NCI-H460 (cell line): ENCODE data around the gene VMAC. TPM values are rescaled to one million over a fixed set of nuclear protein-coding genes. Genes with fewer than 3 reads are reported as not detected.

Experiments used
- DNase-seq: peaks from one replicate; pipeline ENCODE4 v3.0.0-alpha.2; 2016; ENCODE audit warnings: low read depth; ENCODE audit errors: extremely low read depth
- total RNA-seq: library from RNA; depleted of rRNA; stranded (reverse); fragments of >200 nt; shearing (Covaris generic); gene quantifications from 2 replicates; pipeline ENCODE4 v1.2.3, GENCODE V29; 2014

VMAC gene
- total RNA-seq, 1 experiment from 2014 or later: 3.7 TPM

- no peak for DNase-seq
These were observed 22.2 kb downstream of the VMAC start for GRCh38 chr19:5926641-5927440.

- DNase-seq: no peak
These were observed 22.8 kb downstream of the VMAC start for GRCh38 chr19:5927441-5927821.

GRCh38 chr19:5929179-5929578 lies 24.5 kb downstream of the VMAC start:
- no peak for DNase-seq

GRCh38 chr19:5929625-5930024 lies 25.0 kb downstream of the VMAC start:
- DNase-seq: no peak

- no peak for DNase-seq
These were observed 26.6 kb downstream of the VMAC start for GRCh38 chr19:5931251-5931650.

GRCh38 chr19:5932146-5932545 lies 27.5 kb downstream of the VMAC start:
- DNase-seq: no peak

GRCh38 chr19:5932609-5933262 lies 28.1 kb downstream of the VMAC start:
- no peak for DNase-seq

- no peak for DNase-seq
These were observed 28.9 kb downstream of the VMAC start for GRCh38 chr19:5933391-5934068.

GRCh38 chr19:5934069-5934401 lies 29.4 kb downstream of the VMAC start:
- DNase-seq: no peak

GRCh38 chr19:5934774-5935472 lies 30.3 kb downstream of the VMAC start:
- no peak for DNase-seq

GRCh38 chr19:5935473-5936291 lies 31.0 kb downstream of the VMAC start:
- DNase-seq: no peak

GRCh38 chr19:5936292-5936592 lies 31.6 kb downstream of the VMAC start:
- DNase-seq: no peak

- DNase-seq: no peak
These were observed 32.9 kb downstream of the VMAC start for GRCh38 chr19:5937550-5937949.

- no peak for DNase-seq
These were observed 35.9 kb downstream of the VMAC start for GRCh38 chr19:5940260-5941208.

- no peak for DNase-seq
These were observed 37.0 kb downstream of the VMAC start for GRCh38 chr19:5941673-5942072.

GRCh38 chr19:5943045-5943444 lies 38.4 kb downstream of the VMAC start:
- DNase-seq: no peak

- DNase-seq: no peak
These were observed 39.0 kb downstream of the VMAC start for GRCh38 chr19:5943623-5944022.

GRCh38 chr19:5947435-5947834 lies 42.8 kb downstream of the VMAC start:
- DNase-seq: no peak

GRCh38 chr19:5948752-5949564 lies 44.3 kb downstream of the VMAC start:
- no peak for DNase-seq
